H1 (cell line): ENCODE measurements around the gene CENPP. TPM values are rescaled to one million over a fixed set of nuclear protein-coding genes. Genes with fewer than 3 reads are reported as not detected.

Experiments
- CTCF ChIA-PET: fragments of 300-600 bp; sonication (Branson Sonifier 250); formaldehyde crosslinking; loops from one replicate; lab custom pipeline; 2021; ENCODE audit not compliant: partially characterized antibody; lab: Charles Lee
- POLR2A ChIA-PET: fragments of 300-600 bp; sonication (Branson Sonifier 250); formaldehyde crosslinking; loops from one replicate; lab custom pipeline; 2021; ENCODE audit warnings: inconsistent platforms; ENCODE audit not compliant: partially characterized antibody; lab: Charles Lee
- DNase-seq, 2 experiments: peaks; one replicate each; pipeline versions ENCODE4 v3.0.0 to v3.0.0-alpha.2; 2010 to 2022; ENCODE audit warnings: low spot score in 2 of 2, low read depth in 1 of 2, mixed read lengths in 1 of 2
- FAIRE-seq: peaks from 2 replicates; lab custom pipeline; 2011; peaks lifted over from hg19 to GRCh38; lab: Jason Lieb, UNC
- H2AFZ ChIP-seq: 2 replicates; pipeline ENCODE4 v1.8.1; 2012; ENCODE audit warnings: low read length, inconsistent platforms
- H2AK5ac ChIP-seq: 2 replicates; pipeline ENCODE4 v1.6.1; 2013; ENCODE audit warnings: low read depth, low read length
- H2BK120ac ChIP-seq: replicated peaks from 2 replicates; pipeline ENCODE3; 2013; ENCODE audit warnings: low read depth, low read length, inconsistent platforms
- H2BK12ac ChIP-seq: 2 replicates; pipeline ENCODE4 v1.6.1; 2013; ENCODE audit warnings: low read depth, low read length
- H2BK15ac ChIP-seq: 2 replicates; pipeline ENCODE4 v1.6.1; 2013; ENCODE audit warnings: low read length
- H2BK20ac ChIP-seq: 2 replicates; pipeline ENCODE4 v1.6.1; 2013; ENCODE audit warnings: low read length
- H2BK5ac ChIP-seq: 2 replicates; pipeline ENCODE4 v1.6.1; 2013; ENCODE audit warnings: low read depth, low read length
- H3K14ac ChIP-seq: 2 replicates; pipeline ENCODE4 v1.6.1; 2013; ENCODE audit warnings: inconsistent platforms; ENCODE audit not compliant: insufficient read length
- H3K18ac ChIP-seq: 2 replicates; pipeline ENCODE4 v1.6.1; 2013; ENCODE audit warnings: low read length; ENCODE audit errors: extremely low read depth
- H3K23ac ChIP-seq: 2 replicates; pipeline ENCODE4 v1.6.1; 2013; ENCODE audit warnings: inconsistent platforms; ENCODE audit not compliant: insufficient read length
- H3K23me2 ChIP-seq: 2 replicates; pipeline ENCODE4 v1.6.1; 2013; ENCODE audit warnings: low read depth, low read length
- H3K27ac ChIP-seq: 2 replicates; pipeline ENCODE4 v1.6.1; 2011; ENCODE audit warnings: low read depth, low read length, inconsistent platforms
- H3K27me3 ChIP-seq, 4 experiments: replicated peaks in 1 of 4; 1 replicate in 1 of 4; 2 replicates in 3 of 4; pipeline versions ENCODE4 v1.6.1 to v1.8.1; 2011 to 2013; ENCODE audit warnings: low read length in 3 of 4, mild to moderate bottlenecking in 3 of 4, inconsistent platforms in 2 of 4, mixed read lengths in 2 of 4, moderate library complexity in 1 of 4; ENCODE audit not compliant: control insufficient read depth in 3 of 4, insufficient read depth in 3 of 4; ENCODE audit errors: extremely low read depth in 1 of 4
- H3K36me3 ChIP-seq, 4 experiments: 2 replicates each; pipeline versions ENCODE4 v1.6.1 to v1.8.1; 2011 to 2013; ENCODE audit warnings: mild to moderate bottlenecking in 4 of 4, low read length in 3 of 4, moderate library complexity in 2 of 4, control low read depth in 1 of 4, inconsistent platforms in 1 of 4; ENCODE audit not compliant: insufficient read depth in 4 of 4, control insufficient read depth in 2 of 4
- H3K4ac ChIP-seq: replicated peaks from 2 replicates; pipeline ENCODE3; 2013; ENCODE audit warnings: low read length, low read depth, mixed read lengths, inconsistent platforms; ENCODE audit not compliant: insufficient read length
- H3K4me1 ChIP-seq, 4 experiments: replicated peaks in 1 of 4; 1 replicate in 1 of 4; 2 replicates in 3 of 4; pipeline versions ENCODE4 v1.6.1 to v1.8.1; 2011 to 2013; ENCODE audit warnings: low read length in 3 of 4, inconsistent platforms in 2 of 4, mixed read lengths in 1 of 4; ENCODE audit not compliant: insufficient read depth in 4 of 4, control insufficient read depth in 3 of 4
- H3K4me2 ChIP-seq, 2 experiments: 2 replicates each; pipeline versions ENCODE4 v1.6.1 to v1.8.1; 2011 to 2013; ENCODE audit warnings: low read depth in 2 of 2, low read length in 2 of 2, control low read depth in 1 of 2, inconsistent platforms in 1 of 2, mild to moderate bottlenecking in 1 of 2; ENCODE audit not compliant: insufficient read depth in 1 of 2
- H3K4me3 ChIP-seq, 4 experiments: fragments of 200-600, 300-600 bp in 1 of 4; sonication (generic), shearing (Covaris generic), sonication (Bioruptor Twin) in 1 of 4; 2 replicates each; pipeline versions ENCODE4 v1.5.1 to v1.8.1; 2011 to 2016; ENCODE audit warnings: low read length in 4 of 4, low read depth in 3 of 4, control low read depth in 2 of 4, inconsistent platforms in 2 of 4, mild to moderate bottlenecking in 2 of 4, mixed read lengths in 1 of 4, moderate library complexity in 1 of 4; ENCODE audit not compliant: insufficient read depth in 2 of 4; ENCODE audit errors: extremely low read depth in 1 of 4
- H3K56ac ChIP-seq: replicated peaks from 2 replicates; pipeline ENCODE3; 2013; ENCODE audit warnings: low read depth, mild to moderate bottlenecking, mixed read lengths, low read length, inconsistent platforms; ENCODE audit not compliant: insufficient read length
- H3K79me1 ChIP-seq: 2 replicates; pipeline ENCODE4 v1.6.1; 2013; ENCODE audit warnings: low read depth, low read length, control low read depth
- H3K79me2 ChIP-seq, 2 experiments: 2 replicates each; pipeline versions ENCODE4 v1.6.1 to v1.8.1; 2012 to 2013; ENCODE audit warnings: low read length in 2 of 2, mild to moderate bottlenecking in 2 of 2, inconsistent platforms in 1 of 2; ENCODE audit not compliant: insufficient read depth in 2 of 2, control insufficient read depth in 1 of 2
- H3K9ac ChIP-seq, 4 experiments: replicated peaks in 1 of 4; 1 replicate in 1 of 4; 2 replicates in 3 of 4; pipeline versions ENCODE4 v1.6.1 to v1.8.1; 2011 to 2013; ENCODE audit warnings: low read depth in 3 of 4, low read length in 3 of 4, control low read depth in 2 of 4, mild to moderate bottlenecking in 2 of 4, moderate library complexity in 2 of 4, inconsistent platforms in 1 of 4; ENCODE audit errors: extremely low read depth in 1 of 4
- H3K9me3 ChIP-seq, 2 experiments: 2 replicates each; pipeline versions ENCODE4 v1.6.1 to v1.8.1; 2012 to 2013; ENCODE audit warnings: mild to moderate bottlenecking in 2 of 2, moderate library complexity in 2 of 2, control low read depth in 1 of 2, inconsistent platforms in 1 of 2, low read depth in 1 of 2, low read length in 1 of 2, mixed read lengths in 1 of 2; ENCODE audit not compliant: insufficient read depth in 2 of 2
- H4K20me1 ChIP-seq, 2 experiments: replicated peaks in 1 of 2; 2 replicates each; pipeline versions ENCODE3 to v1.8.1; 2011 to 2013; ENCODE audit warnings: inconsistent platforms in 2 of 2, low read length in 2 of 2, mild to moderate bottlenecking in 1 of 2; ENCODE audit not compliant: insufficient read depth in 2 of 2, control insufficient read depth in 1 of 2
- H4K5ac ChIP-seq: 2 replicates; pipeline ENCODE4 v1.6.1; 2013; ENCODE audit warnings: low read length, low read depth, mixed read lengths, inconsistent platforms; ENCODE audit not compliant: insufficient read length
- H4K8ac ChIP-seq: 2 replicates; pipeline ENCODE4 v1.8.0; 2013; ENCODE audit warnings: mild to moderate bottlenecking, moderate library complexity, low read length, inconsistent platforms; ENCODE audit not compliant: insufficient read depth; ENCODE audit errors: extremely low read depth
- H4K91ac ChIP-seq: replicated peaks from 2 replicates; pipeline ENCODE3; 2013; ENCODE audit warnings: low read length, mixed read lengths, inconsistent platforms; ENCODE audit not compliant: insufficient read length
- CTBP2 ChIP-seq: IDR thresholded peaks from 2 replicates; pipeline ENCODE4 v1.7.0; 2011; ENCODE audit warnings: borderline replicate concordance, mild to moderate bottlenecking, moderate library complexity, mixed read lengths, low read length; ENCODE audit not compliant: insufficient read depth, insufficient read length
- PHF8 ChIP-seq: fragments of 200-600 bp; sonication (generic); conservative IDR thresholded peaks from 2 replicates; pipeline ENCODE4 v1.7.1; 2012; ENCODE audit warnings: low read depth, mild to moderate bottlenecking, inconsistent platforms, low read length, moderate library complexity
- YY1 ChIP-seq: IDR thresholded peaks from 2 replicates; pipeline ENCODE4 v1.6.1; 2011; ENCODE audit warnings: low read depth, mild to moderate bottlenecking, low read length
- WGBS, 2 experiments: shearing (Covaris generic) in 1 of 2; methylation state at CpG; one replicate each; pipeline versions ENCODE4 v1.1.6 to v1.1.7; 2013 to 2015; ENCODE audit warnings: low lambda C conversion rate in 2 of 2, mixed read lengths in 2 of 2, inconsistent platforms in 1 of 2, low coverage in 1 of 2, missing lambda C conversion rate in 1 of 2; ENCODE audit not compliant: insufficient replicate concordance in 2 of 2, insufficient coverage in 1 of 2, insufficient read length in 1 of 2; ENCODE audit errors: extremely low coverage in 1 of 2, missing lambda C conversion rate in 1 of 2; 5-methylcytosine and 5-hydroxymethylcytosine counted together
- polyA plus RNA-seq, 7 experiments: library from polyadenylated mRNA; depleted of rRNA in 3 of 7; stranded (reverse) in 5 of 7; unstranded in 2 of 7; fragments of >200 nt in 5 of 7; fragments of 200-250 nt in 2 of 7; gene quantifications; 1 replicate in 5 of 7; 2 replicates in 1 of 7; 4 replicates in 1 of 7; pipeline versions ENCODE4 v1.2.1 to v1.2.3, GENCODE V29; 2011 to 2013; ENCODE audit warnings: missing spikeins in 2 of 7, mixed read lengths in 2 of 7
- total RNA-seq: library from RNA; stranded (reverse); fragmentation: NEBNext Ultra II Directional; extraction: Animal tissue kit (Norgen Biotek cat#: 25700); gene quantifications from 2 replicates; pipeline ENCODE4 v1.2.1, GENCODE V29; 2021

CENPP gene
- total and polyA plus RNA-seq, 2 of the 8 experiments (the other 6 are each of a cell fraction or from before 2014, with no cell fraction given), result 2.7 to 10.8 TPM

- H3K23me2 ChIP-seq, result no peaks in the 10 kb centered on the region
- H2AFZ ChIP-seq, result no peak overlapping the region
- H3K18ac ChIP-seq, result no peak overlapping the region
- no peak for DNase-seq
- no peak overlapping the region for H2BK120ac ChIP-seq
- no peak overlapping the region for H3K23ac ChIP-seq
- no peaks in the 10 kb centered on the region for H3K27me3 ChIP-seq
- no peaks in the 10 kb centered on the region for H3K9me3 ChIP-seq
- H3K14ac ChIP-seq, result no peak overlapping the region
- no peaks in the 10 kb centered on the region for H4K20me1 ChIP-seq
- H4K5ac ChIP-seq, result no peak overlapping the region
- no peaks in the 10 kb centered on the region for H3K79me1 ChIP-seq
- H2BK15ac ChIP-seq, result no peak overlapping the region
- H2BK5ac ChIP-seq, result no peak overlapping the region
- no peak overlapping the region for H2BK12ac ChIP-seq
- no peak overlapping the region for H3K9ac ChIP-seq
- H3K79me2 ChIP-seq, result no peaks in the 10 kb centered on the region
- peaks cover 0 to 2% (median 0%) of the 10 kb centered on the region in 4 experiments; a peak in 2 of 7 replicates for H3K4me1 ChIP-seq
- no peak for FAIRE-seq
- no peak overlapping the region for H3K4ac ChIP-seq
- no peak overlapping the region for H3K4me3 ChIP-seq
- no peak overlapping the region for H3K56ac ChIP-seq
- H4K91ac ChIP-seq, result no peak overlapping the region
- POLR2A ChIA-PET, result no interaction called here
- no peaks in the 10 kb centered on the region for H3K36me3 ChIP-seq
- no peak overlapping the region for H4K8ac ChIP-seq
- H3K4me2 ChIP-seq, result no peak overlapping the region
- WGBS, 2 experiments, result 92% methylated on average over 5 of the region's 5 CpGs; no CpG with 5 or more reads in 1 of the 2 experiments
- no peak overlapping the region for H3K27ac ChIP-seq
- no peak overlapping the region for H2BK20ac ChIP-seq
- H2AK5ac ChIP-seq, result no peak overlapping the region
- CTCF ChIA-PET, result no interaction called here
- TF ChIP-seq YY1 (no peak), CTBP2 (no peak), PHF8 (no peak)
Measured at GRCh38 chr9:92509050-92509449, 183.3 kb downstream of the CENPP start.
